GM20431 (cell line): Measurements from ENCODE around the gene LRRC8D.

ENCODE experiments used
- in situ Hi-C: fragments of 300-500 bp; cut with MseI, MboI; formaldehyde crosslinking; loops from one replicate; pipeline ENCODE4 v1.15.0; 2020; ENCODE audit warnings: low sequenced_read_pairs; ENCODE audit not compliant: unreplicated experiment

LRRC8D gene

DNA sequence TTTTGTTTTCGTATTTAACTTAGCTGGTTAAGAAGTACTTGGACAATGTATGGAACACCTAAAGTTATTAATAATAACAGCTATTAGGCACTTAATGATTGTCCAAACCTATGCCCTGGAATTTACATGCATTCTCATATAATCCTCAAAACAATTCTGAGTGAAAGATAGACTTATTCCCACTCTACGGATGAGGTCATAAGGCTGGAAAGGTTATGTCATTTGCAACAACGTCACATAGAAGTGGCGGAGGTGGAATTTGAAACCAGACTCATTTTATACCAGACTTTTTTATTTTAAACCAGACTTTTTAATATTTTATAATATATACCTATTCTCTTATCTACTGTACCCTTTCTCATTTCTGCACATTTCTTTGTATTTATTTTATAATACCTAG lies 8.4 kb downstream of the LRRC8D start:
- in situ Hi-C loops, result no loop called here

DNA sequence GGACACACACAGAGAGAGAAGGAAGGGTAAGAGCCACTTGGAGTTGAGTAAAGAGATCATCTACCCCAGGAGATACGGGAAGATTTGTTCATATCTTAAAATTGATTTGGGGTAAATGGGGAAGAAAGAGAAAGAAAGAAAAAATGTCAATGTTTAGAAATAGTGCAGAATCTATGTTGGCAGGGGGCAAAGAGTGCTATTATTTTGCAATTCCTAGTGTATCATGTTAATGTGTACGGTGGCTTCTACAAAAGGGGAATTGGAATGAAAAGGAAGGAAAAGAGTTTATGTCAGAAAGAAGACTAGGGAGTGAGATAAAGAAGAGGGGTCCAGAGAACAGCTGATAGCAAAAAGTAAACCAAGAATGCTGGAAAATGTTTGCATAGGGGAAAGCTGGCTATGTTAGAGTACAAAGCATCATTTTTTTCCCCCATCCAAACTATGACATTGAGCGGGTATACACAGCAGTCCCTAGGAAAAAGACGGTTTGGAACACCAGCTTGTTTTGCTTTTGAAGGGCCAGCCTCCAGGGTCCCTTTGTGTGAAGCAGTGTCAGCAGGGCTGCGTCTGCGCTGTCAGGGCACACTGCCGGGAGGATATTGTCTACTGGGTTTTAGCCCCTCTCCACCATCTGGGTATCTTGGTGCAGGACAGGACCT lies 10.8 kb downstream of the LRRC8D start:
- in situ Hi-C loops, result no loop called here

DNA sequence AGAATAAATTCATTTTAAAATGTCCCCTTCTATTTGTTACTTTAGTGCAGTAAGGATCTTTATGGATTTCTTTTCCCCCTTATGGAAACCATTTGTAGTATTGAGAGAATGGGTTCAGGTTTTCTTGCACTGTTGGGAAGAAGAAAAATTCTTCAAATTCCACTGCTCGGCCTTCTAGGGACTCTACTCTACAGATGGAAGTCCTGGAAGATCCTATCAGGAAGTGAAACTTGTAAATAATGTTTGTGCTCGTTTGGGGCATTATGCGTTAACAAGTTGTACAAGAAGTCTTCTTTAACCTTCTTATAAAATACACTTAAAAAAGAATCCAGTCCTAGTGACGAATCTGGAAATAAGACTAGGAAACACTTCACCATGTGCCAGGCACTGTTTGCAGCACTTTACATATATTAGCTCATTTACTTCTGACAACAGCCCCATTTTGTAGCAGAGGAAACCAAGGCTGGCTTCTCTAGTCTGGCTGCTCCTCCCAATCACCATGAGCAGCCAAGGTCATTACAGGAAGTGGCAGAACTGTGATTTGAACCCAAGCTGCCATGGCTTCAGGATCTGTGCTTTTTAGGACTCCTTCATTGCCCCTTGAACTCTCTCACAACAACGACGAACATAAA lies 11.8 kb downstream of the LRRC8D start:
- in situ Hi-C loops, result no loop called here

DNA sequence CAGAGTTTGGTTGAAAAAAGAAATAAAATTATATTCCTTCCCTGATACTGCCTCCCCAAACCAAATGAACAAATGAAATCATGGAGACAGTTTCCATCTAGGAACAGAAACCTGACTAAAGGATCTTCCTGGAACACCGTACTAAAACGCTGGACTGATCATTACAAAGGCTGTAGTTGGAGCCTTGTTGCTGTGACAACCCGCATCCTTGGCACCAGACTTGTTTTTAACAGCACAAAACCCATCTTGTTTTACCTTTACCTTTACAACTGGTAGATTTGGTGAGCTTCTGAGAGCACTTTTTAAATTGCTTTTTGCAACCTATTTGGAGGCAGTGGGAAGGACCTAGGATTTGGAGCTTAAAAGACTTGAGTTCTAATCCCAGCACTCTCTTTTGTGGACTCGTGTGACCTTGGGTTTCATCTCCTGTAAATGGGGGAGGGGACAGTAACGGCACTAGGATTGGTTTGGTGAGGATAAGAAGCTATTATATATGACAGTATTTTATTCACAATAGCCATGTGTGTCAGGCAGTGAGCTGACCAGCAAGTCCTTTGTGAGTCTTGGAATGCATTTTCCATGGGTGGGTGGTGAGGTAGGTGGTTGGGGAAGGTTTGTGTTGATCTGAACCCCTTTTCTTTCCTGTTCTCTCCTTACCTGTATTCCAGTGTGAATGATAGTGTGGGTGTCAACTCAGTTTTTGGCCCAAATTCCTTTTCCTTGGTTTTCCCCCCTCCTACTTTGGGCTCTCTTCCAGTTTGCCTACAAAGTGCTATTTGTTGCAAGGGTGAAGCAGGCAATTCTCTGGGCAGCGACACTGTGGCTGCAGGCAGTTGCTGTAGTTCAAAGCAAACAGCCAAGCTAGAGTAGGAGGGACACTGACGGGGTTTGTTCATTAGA lies 12.6 kb downstream of the LRRC8D start:
- in situ Hi-C loops, result no loop called here

DNA sequence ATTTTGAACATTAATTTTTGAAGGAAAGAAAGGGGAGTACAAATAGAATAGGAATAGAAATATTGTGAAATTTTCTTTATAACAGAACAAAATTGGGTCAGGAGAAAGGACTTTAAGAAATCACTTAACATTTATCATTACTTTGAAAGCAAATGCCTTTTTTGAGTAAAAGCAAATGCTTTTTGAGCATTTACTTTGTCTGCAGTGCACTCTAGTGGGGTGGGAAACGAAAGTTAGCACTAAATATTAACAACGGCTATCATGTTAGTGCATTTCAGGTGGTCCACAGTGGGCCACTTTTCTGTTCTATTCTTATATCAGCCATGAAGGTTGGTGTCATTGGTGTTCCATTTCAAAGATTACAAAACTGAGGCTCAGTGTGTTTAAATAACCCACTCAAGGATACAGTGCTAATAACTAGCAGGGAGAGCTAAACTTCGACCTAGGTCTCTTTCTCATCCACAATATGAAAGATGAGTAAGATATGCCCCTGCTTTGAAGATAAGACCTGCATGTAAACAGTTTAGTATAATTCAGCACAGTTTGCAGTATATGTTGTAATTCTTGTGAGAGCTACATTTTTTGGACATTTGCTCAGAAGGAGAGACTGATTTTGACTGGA lies 13.4 kb downstream of the LRRC8D start:
- in situ Hi-C loops, result no loop called here

DNA sequence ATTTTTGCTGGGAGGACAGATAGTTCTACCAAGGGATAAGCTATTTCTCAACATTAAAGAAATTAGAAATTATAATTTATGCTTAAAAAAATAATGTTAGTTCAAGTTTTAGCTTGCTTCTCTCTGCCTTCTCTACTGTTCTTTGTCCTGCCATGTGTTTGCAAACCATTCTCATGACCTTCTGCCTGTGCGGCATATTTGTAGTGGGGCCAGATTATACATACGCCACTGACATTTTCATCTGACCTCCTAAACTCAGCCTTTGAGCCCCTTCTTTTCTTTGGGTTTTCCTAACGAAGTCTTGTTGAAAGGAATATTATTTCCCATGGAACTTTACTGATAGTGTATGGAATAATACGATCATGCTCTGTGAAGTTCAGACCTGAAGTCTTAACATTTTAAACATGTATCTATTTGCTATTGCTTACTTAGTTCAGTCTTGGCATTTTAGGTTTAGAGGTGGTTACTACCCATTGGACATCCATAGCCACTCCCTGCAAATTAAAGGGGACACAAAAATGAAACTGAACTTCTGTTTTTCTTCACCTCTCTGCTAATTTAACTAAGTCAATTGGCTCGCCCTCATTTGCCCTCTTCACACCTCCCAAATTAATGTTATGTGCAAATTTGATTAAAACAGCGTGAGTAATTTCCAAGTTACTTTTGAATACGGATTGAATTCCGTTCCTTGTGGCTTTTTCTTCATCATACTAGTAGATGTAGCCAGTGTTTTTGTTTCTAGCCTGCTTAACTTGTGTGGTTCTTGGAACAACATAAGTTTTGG lies 15.6 kb downstream of the LRRC8D start:
- in situ Hi-C loops, result no loop called here

DNA sequence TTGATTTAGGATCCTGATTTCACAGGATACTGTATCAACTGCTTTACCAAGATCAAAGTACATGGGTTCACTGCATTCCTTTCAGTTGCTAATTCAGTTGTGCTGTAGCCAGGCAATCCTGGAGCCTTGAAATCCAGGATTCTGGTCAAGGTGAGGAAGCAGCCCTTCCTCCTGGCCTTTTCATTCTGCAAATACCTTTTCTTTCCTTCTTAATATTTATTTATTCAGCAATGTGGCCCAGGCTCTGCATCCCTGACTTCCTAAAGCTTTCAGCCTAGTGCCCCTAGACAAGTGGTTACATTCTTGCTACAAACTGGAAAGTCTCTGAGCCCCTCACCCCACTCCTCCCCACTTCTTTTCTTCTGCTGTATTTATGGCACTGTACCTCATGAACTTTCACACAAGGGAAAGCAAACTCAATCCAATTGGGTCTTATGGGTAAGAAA lies 16.2 kb downstream of the LRRC8D start:
- in situ Hi-C loops, result no loop called here

DNA sequence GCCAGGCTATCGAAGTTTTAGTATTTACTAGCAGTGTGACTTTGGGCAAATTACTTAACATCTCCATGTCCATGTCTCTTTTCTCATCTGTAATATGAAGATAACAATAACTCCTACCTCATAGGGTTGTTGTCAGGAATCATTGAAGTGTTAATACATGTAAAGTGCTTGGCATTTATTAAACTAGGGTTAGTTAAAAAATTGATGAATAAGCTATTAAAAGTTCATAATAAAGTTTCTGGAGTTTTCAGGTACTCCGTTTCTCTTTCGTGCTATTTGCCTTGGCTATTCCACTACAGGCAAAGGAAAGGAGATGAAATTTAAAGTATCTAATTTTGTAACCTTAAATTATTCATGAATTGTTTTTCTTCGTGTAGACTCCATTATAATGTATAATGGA lies 16.7 kb downstream of the LRRC8D start:
- in situ Hi-C loops, result no loop called here

DNA sequence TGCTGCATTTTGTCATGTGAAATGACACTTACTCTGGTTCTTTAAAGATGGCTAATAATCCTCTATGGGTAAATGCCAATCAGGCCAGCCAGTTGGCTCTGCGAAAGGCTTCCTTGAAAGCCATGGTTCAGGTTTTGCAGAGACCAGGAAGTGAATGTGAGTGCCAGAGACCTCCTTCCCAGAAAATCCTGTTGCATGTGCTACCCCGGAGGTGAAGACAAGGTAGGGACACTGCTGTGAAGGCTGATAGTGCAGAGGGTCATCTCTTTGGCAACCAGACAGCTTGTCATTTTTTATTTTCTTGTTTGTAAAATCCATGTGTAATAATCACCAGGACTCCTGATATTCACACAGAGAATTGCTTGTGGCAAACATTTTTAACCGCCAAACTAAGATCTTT lies 18.7 kb downstream of the LRRC8D start:
- in situ Hi-C loops, result no loop called here

DNA sequence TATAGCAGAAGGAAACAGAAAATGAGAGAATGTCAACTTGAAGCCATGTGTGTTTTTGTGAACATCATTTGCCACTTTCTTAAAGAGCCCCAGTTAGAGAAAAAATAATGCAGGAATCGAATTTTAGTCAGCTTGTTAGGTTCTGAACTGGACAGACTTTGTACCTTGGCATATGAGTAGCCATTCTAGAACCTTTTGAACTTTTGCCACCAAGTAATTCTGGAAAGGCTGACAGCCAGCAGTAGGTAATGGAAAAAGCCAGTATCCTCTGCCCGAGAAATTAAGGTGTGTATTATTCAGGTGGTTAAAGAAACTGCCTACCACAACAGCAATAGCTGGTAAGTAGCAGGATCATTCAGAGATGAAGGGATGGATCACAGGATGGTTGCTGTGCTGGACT lies 20.7 kb downstream of the LRRC8D start:
- in situ Hi-C loops, result no loop called here

DNA sequence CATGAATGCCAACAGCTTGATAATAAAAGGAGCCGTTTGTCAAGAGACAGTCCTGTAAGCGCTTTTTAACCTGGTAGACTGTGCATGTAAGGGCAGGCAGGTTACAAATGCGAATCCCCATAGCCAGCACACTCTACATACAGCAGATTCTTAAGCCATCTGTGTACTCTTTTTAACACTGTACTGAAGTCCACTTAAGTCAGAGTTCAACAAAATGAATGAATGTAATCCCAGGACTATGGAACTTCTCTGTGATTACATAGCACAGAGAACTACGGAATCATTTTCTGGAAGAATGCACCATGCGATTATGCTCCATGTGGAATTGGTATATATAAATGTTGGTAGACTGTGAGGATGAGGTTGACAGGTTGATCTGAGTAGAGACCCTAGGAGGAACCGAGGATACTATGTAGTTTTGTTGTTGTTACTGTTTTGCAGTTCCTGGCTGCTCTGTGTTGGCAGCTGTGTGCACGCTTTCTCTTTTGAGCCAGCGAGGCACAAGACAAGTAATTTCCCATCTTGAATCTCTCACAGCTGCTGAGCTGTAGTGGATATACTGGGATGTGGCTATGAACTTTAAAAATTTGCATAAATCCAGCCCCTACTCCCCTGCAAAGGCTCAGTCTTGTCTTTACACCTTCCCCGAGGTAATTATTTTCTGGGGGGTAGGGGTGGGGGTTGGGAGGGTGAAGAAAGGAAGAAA lies 21.9 kb downstream of the LRRC8D start:
- in situ Hi-C loops, result no loop called here

DNA sequence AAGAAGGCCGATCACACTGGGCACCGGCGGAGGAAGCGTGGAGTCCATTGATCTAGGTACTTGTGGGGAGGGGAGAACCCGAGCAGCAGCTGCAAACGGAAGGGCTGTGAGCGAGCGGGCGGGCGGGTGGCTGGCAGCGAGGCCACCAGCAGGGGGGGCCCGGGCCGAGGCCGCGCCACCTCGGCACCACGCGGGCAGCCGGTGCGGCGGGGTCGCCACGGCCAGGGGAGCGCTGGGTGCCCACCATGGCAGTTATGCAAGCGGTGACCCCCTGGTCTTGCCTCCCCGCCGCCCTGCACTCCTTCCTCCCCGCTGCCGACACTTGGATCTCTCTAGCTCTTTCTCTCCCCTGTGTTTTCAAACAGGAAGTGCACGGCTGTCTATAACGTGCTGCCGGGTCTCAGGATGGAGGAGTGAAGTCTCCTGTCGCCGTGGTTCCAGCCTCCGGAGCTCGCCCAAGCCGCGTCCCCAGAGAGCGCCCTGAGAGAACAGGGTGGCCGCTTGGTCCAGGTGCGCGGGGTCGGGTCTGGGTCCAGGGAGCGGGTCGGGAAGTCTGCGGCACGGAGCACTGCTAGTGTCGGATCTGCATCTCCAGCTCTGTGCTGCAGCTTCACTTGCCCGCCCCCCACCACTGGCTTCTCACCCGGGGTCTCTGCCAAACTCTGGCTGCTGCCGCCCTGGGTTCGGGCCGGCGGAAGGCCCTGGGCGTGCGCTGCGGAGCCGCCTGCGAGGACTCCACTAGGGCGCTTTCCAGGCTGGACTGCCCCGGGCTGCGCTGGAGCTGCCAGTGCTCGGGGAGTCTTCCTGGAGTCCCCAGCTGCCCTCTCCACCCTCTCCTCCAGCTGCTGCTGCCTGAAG lies 22.7 kb downstream of the LRRC8D start:
- in situ Hi-C loops, result no loop called here

DNA sequence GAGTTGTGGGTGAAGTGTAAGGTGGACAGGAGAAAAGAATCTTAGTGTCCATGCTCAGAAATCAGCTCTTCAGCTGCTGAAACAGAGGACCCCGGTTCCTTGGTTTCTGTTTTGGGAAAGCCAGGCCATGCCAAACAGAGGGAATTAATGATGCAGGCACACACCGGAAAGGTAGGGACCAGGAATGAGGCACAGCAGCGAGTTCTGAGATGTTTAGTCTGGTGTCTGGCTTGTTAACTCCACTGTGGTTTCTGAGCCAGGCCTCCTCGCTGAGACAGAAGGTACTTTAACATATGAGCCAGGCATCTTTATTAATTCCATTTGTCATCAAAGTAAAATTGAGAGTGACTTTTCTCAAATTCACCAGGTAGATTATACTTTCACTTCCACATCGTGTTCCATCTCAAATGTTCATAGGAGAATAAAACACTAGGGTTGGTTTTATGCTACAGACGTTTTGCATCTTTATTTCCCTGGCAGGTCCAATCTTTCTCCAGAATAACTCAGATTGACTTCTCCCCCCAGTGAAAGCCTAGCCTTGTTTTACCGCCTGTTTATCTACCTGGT lies 23.5 kb downstream of the LRRC8D start:
- in situ Hi-C loops, result no loop called here

DNA sequence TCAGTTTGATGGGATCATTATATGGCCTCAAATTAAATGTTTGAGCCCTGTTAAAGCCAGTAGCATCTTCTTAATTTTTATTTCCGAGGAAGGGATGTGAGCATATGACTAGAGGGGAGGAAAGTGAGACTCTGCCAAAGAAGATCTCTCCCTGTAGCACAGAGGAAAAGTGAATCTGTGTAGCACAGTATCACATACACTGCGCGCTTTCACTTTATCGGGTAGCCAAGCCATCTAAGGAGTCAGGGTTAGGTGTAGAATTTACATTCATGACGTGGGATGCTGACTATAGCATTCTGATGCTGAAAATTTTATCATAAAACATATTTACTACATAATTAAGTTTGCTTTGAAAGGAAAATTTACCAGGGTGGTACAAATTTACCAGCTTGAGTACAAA lies 24.0 kb downstream of the LRRC8D start:
- in situ Hi-C loops, result no loop called here

DNA sequence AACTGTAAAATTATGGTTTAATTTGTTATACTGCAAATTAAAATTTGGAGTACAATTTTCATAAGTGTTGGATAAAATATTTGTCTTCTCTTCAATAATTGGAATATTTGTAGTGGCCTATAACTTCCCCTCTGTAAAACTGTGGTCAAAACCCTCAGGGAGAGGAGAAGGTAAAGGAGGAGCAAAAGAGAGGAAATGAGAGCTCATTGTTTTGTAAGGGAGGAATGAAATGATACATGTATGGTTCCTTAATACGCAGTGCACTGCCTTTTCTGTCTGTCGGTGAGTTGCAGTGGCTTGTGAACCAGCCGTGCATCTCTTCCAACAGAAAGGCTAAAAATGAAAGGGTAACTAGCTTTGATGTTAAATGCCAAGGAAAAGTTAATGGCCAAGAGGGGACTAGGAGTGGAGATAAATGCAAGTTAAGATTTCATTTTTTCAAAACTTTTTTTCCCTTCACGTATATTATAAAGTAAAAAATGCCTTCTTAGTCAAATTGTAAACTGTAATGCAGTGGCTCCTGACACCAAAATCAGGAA lies 26.4 kb downstream of the LRRC8D start:
- in situ Hi-C loops, result no loop called here

DNA sequence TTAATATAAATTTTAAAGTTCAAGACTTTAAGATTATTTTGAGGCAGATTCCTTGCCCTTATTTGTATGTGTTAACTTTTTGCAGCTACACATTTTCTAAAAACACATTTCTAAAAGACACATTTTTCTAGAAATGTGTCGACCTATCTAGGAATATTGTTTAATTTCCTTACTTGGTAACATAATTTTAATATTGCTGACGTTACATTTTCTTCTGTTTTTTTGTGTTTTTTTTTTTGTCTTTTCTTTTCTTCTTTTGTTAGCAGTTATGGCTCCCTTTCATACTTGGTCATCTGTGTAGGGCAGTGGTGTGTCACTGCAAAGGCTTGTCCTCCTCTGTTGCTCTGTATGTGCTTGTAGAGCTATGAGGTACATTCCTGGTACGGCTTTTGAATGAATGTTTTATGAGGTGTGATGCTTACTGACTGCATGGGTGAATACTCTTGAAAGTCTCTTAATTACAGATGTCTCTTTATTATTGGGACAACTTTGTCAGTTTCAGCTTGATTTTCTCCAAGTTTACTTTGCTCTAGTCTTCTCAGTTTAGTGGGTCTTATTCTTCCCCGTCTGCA lies 30.1 kb downstream of the LRRC8D start:
- in situ Hi-C loops, result no loop called here

DNA sequence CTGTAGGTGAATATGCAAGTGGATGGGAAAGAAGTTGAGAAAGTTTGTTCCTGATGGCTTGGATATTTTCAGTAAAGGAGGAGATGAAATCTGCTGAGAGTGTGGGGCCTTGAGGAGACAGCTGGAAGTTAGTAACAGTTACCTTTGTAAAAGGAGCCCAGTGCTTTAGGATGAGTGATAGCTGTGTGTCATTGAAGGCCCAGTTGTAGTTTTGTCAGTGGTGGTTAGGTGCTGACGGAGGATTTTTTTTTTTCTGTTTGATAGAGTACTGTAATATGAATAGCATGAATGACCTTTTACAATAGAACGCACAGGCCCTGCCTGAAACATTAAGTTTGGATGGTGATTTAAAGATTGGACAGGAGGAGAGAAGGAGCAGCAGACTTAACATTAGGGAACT lies 33.3 kb downstream of the LRRC8D start:
- in situ Hi-C loops, result no loop called here
